ENCODE data around the gene BCL2L12. TPM values are rescaled to one million over a fixed set of nuclear protein-coding genes. Genes with fewer than 3 reads are reported as not detected.
A peak's percentile ranks its signal among the peaks of the same experiment; 100 is the strongest.

Gene BCL2L12
- total RNA-seq, 2 donors from 2014 or later = 17.4 to 60.9 TPM

- no peak overlapping the region for H3K4me3 ChIP-seq
- no peaks in the 10 kb centered on the region for H3K27me3 ChIP-seq
- H3K27ac ChIP-seq = no peak overlapping the region
- H3K9ac ChIP-seq (ENCODE audit: low read depth in 2 of 2, low read length in 2 of 2) = no peak overlapping the region
- intact Hi-C loops (cut with DNase I) = no loop called here
- DNase-seq = no peak
- no peaks in the 10 kb centered on the region for H3K4me1 ChIP-seq
- no peaks in the 10 kb centered on the region for H3K9me3 ChIP-seq
- H3K36me3 ChIP-seq = no peaks in the 10 kb centered on the region
- no peak for TF ChIP-seq CTCF (IDR thresholded peaks at IDR 0.05)
Measured at GRCh38 chr19:49704888-49705642, 39.3 kb downstream of the BCL2L12 start.

- no peaks in the 10 kb centered on the region for H3K9me3 ChIP-seq
- TF ChIP-seq CTCF (IDR thresholded peaks at IDR 0.05) = no peak
- no peaks in the 10 kb centered on the region for H3K36me3 ChIP-seq
- no peaks in the 10 kb centered on the region for H3K27me3 ChIP-seq
- no peak for DNase-seq
- H3K27ac ChIP-seq = no peak overlapping the region
- intact Hi-C loops (cut with DNase I) = no loop called here
- H3K4me1 ChIP-seq = no peaks in the 10 kb centered on the region
- no peak overlapping the region for H3K4me3 ChIP-seq
- H3K9ac ChIP-seq (ENCODE audit: low read depth in 2 of 2, low read length in 2 of 2) = no peak overlapping the region
Measured at GRCh38 chr19:49705919-49706318, 40.2 kb downstream of the BCL2L12 start.

DNA sequence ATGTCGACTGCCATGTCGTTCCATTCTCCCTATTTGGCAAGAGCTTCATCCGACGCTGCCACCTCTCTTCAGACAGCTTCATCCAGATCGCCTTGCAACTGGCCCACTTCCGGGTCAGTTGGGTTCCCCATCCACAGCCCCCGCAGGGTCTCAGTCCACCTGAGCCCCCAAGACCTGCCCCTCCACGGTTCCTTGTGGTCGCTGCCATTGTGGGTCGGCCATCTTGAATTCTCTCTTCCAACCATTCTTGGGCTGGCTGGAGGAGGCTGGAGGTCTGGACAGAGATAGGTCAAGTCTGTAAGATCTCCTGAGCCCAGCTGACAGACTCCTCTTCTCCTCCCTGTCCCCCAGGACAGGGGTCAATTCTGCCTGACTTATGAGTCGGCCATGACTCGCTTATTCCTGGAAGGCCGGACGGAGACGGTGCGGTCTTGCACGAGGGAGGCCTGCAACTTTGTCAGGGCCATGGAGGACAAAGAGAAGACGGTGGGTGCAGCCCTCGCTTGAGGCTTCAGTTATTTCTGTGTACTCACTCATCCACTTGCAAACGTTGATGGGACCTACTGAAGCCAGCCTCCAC is 44.7 kb downstream of the BCL2L12 start:
- Histone ChIP-seq H3K4me1 (no peaks in the 10 kb centered on the region), H3K9me3 (no peaks in the 10 kb centered on the region), H3K27ac (no peak overlapping the region), H3K4me3 (no peak overlapping the region), H3K27me3 (no peaks in the 10 kb centered on the region), H3K9ac (ENCODE audit: low read depth in 2 of 2, low read length in 2 of 2) (no peak overlapping the region), H3K36me3 (no peaks in the 10 kb centered on the region)
- intact Hi-C loops (cut with DNase I) = no loop called here
- DNase-seq = no peak
- TF ChIP-seq CTCF (IDR thresholded peaks at IDR 0.05) = no peak

- peak; percentile 65 for DNase-seq
- intact Hi-C loops (cut with DNase I) = no loop called here
- Histone ChIP-seq H3K9me3 (no peaks in the 10 kb centered on the region), H3K4me3 (no peak overlapping the region), H3K9ac (ENCODE audit: low read depth in 2 of 2, low read length in 2 of 2) (no peak overlapping the region), H3K27ac (no peak overlapping the region), H3K27me3 (no peaks in the 10 kb centered on the region), H3K4me1 (no peaks in the 10 kb centered on the region), H3K36me3 (no peaks in the 10 kb centered on the region)
- no peak for TF ChIP-seq CTCF (IDR thresholded peaks at IDR 0.05)
Measured at GRCh38 chr19:49712397-49712859, 46.7 kb downstream of the BCL2L12 start.

- TF ChIP-seq CTCF (IDR thresholded peaks at IDR 0.05) = no peak
- Histone ChIP-seq H3K4me1 (no peaks in the 10 kb centered on the region), H3K27ac (no peak overlapping the region), H3K27me3 (no peaks in the 10 kb centered on the region), H3K36me3 (no peaks in the 10 kb centered on the region), H3K9me3 (no peaks in the 10 kb centered on the region), H3K4me3 (no peak overlapping the region), H3K9ac (ENCODE audit: low read depth in 2 of 2, low read length in 2 of 2) (no peak overlapping the region)
- no peak for DNase-seq
- intact Hi-C loops (cut with DNase I) = no loop called here
Measured at GRCh38 chr19:49713236-49713845, 47.6 kb downstream of the BCL2L12 start.
